ENCODE measurements around the gene ABCA4.

Gene ABCA4

DNA sequence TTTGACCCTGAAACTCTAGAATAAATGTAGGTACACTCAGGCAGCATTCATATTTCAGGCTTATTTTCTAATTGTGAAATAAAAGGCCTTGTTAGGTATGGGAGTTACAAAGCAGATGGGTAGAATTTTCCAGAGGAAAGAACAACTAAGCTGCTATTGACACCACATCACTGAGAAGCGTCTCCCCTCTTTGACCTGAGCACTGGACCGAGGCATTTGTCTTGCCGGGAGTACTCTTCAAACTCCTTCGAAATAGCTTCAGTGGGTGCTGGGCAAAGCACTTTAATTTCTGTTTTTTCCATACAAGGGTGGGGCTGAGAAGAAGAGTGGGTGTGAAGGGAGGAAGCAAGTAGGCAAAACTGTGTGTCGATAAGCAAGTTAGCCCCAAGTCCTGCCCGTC is 36.4 kb downstream of the ABCA4 start:
- no peak for DNase-seq (ENCODE audit: low read depth in 2 of 2, low spot score in 1 of 2)

DNA sequence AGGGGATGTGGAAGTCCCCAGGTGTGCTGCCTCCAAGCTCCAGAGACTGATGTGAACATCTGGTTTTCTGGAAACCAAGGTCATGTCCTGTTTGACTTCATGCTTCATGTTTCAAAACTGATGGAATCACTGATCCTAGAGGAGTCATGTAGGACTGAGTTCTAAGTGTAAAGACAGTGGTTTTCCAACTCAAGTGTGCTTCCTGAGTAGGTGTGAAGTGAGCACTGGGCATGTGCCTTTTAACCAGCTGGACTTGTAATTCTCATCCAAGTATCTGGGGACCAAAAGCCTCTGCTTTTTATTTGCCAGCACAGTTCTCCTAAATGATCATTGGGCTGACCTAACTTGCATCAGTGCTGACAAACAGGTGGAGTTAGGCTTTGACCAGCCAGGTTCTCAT is 36.9 kb downstream of the ABCA4 start:
- DNase-seq (ENCODE audit: low read depth in 2 of 2, low spot score in 1 of 2) = no peak

DNA sequence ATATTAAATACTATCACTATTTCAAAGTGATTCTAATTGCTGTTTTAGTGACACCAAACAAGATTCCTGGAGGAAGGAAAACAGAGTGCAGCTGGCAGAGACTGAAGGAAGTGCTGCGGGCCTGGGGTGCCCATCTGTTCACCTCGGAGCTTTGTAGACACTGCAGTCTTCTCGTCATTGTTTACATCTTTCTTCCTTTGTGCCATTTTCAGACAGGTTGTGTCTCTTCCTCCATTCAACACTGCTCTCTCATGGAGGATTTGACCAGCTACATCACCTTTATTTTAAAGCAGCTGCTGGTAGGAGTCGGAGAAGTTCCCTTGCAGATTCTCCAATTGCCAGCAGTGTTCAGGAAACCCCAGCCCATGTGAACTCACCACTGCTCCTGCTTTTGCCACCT is 37.3 kb downstream of the ABCA4 start:
- DNase-seq (ENCODE audit: low read depth in 2 of 2, low spot score in 1 of 2) = no peak

DNA sequence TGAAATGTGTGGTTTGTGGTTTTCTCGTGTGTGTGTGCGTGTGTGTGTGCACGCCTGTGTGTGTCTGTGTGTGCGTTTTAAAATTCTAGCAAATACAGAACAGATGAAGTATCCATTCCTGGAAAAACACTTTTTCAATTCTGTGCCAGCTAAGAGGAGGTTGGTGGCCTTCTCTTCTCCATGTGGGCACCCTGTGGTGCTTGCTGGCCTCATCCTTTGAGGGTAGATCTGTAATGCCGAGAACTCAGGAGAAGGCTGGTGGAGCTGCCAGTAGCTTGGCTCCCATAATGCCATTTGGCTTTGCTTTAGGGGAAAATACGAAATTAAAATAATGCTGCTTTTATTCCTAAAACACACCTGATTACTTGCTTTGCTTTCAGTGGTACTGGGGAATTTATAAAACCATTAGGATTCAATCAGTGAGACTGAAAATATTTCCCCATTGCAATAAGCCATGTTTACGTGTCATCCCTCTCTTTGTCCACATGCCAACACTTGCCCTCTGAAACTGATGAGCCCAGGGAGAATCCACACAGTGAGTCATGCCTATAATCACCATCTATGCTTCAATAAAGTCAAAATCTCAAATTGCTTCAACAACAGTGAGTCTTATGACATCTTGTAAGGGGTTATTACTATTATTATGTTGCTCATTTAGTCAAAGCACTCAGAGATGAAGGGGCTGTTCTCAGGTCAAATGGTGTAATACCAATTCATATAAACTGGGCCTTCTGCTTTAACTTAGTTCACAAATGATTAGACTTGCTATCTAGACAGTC is 39.2 kb downstream of the ABCA4 start:
- DNase-seq (ENCODE audit: low read depth in 2 of 2, low spot score in 1 of 2) = no peak

DNA sequence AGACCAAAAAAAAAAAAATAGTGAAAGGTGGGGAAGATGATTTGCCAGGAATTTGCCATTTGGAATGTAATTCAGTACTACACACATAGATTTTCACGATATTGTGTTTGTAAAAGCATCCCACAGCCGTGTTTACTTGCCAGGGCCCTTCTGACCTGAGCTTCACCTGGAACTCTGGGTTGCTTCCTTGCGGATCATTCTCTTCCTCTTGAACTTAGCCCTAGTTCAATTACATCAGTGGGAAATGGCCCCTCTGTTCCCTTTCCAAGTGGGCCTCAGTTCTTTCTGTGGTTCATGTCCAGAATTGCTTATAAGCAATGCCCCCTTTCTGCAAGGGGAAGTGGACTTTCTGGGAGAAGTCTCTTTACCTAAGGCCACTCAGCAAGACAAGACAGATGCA is 41.0 kb downstream of the ABCA4 start:
- no peak for DNase-seq (ENCODE audit: low read depth in 2 of 2, low spot score in 1 of 2)

DNA sequence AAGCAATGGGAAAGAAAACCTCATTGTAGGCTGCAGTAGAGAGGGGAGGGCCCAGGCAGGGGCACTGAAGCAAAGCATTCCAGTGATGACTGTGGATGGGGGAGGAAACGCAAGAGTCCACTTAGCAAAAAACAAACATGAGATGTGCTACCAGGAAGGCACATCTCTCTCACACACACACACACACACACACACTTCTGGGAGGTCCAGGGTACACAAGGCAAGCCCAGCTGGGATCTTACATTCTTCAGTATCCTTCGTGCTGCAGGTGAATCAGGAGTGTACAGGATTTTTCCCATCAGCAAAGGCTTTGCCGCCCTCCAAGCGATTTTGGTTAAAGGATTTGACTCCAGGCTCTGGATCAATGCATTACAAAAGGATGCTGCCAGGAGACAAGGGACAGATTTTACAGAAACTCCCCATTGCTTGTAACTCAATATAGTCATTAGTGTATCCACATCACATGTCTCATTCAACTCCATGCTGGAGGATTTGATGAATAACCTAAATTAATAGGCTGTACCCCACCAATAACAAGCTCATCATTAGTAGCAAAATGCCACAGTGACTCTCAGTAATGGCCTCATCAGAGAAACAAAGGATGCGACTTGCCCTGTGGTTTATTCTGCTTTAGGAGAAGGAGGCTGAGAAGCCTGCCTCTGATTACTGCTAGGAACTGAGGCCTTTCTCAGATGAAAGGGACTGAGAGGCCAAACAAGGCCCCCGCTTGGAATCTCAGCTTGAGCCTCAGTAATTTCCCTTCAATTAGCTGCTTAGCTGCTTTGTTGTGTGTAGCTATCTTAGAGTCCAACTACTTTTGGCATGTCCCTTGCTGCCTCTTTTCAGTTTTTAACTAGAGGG is 41.6 kb downstream of the ABCA4 start:
- no peak for DNase-seq (ENCODE audit: low read depth in 2 of 2, low spot score in 1 of 2)

DNA sequence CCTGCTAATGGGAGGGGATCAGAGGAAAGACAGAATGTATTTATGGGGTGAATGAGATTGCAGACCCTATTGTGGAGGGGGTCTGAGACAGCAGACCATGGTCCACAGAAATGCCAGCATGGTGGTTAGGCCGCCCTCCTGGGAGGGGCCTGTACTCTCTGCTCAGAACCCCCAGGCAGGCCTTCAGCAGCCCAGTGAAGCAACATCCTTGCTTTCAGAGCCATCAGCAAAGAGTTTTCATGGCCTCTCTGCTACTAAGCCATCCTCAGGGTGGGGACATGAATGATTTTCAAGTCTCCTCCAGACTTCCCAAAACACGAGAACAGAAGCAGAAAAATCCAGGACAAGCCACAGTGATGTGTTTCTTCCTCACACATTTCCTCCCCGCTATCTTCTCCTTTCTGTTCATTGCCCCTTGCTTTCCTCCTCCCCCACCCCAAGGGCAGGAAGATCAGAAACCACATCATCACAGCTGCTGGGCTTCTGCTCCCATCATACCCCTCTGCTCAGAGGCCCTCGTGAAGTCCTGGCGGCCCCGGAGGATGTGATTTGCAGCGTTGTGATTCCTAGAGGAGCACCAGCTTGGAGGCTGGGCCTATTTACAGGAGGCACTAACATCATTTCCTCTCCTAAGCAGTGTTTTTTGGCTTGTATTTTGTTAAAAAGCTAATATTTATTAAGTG is 48.0 kb downstream of the ABCA4 start:
- no peak for DNase-seq (ENCODE audit: low read depth in 2 of 2, low spot score in 1 of 2)

DNA sequence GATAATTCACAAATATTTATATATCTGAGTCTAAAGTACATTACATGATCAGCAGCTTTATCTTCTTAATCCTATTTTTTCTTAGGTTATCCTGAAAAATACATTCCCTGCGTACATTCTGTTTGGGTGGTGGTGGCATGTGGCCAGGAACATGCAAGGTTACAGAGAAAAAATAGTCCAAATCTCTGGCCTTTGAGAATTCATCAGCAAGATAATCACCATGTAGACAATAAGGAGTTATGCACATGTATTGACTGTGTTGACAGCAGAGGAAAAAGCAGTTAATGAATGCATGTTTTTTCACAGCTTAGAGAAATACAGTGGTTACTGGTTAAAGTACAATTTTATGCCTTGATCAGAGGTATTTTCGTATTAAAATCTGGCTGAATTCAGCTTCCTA is 49.0 kb downstream of the ABCA4 start:
- DNase-seq (ENCODE audit: low read depth in 2 of 2, low spot score in 1 of 2) = no peak

DNA sequence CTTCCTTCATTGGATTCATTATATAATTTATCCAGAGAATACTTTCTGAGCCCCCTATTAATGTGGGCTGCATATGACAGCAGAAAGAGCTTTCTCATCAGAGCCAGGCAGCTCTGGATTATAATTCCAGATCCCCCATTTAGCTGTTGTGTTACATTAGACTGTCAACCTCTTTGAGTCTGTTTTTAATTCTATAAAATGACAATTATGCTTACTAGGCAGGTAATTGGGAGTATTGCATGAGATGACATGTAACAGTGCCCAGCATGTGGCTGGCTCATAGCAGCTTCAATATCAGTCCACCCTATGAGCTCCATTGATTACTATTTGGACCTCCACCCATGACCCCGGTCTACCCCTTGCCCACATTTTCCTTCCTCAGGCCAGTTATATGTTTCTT is 49.6 kb downstream of the ABCA4 start:
- DNase-seq (ENCODE audit: low read depth in 2 of 2, low spot score in 1 of 2) = no peak

DNA sequence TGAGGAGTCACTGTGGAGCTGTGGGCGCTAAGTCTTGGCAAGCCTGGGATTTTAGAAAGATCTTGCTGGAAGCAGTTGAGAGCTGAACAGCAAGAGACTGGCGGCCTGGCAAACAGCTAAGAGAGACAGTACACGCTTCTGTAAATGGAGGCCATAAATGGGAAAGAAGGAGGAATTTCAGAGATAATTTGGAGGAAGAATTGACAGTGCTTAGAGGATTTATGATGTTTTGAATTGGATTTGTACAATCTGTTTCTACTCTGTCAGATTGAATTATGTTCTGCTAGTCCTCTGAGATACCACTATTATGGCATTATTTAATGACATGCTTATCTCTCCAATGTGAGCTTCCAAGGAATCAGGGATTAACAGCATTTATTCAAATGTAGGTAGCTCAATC is 50.1 kb downstream of the ABCA4 start:
- no peak for DNase-seq (ENCODE audit: low read depth in 2 of 2, low spot score in 1 of 2)

DNA sequence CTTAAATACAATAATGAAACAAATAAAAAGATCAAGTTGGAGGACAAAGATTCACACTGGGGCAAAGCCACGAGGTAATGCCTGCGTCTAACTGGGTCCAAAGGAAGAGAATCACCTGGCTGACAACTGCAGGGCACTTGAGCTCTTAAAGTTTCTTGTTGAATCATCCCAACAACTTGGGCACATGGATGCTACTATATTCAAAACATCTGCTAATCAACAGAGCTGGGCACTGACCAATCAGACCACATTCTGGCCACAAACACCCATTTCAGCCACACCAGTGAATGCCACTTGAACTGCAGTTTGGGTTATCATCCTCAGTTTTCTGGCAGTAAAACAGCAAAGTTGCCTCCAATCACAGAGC is 51.0 kb downstream of the ABCA4 start:
- no peak for DNase-seq (ENCODE audit: low read depth in 2 of 2, low spot score in 1 of 2)

DNA sequence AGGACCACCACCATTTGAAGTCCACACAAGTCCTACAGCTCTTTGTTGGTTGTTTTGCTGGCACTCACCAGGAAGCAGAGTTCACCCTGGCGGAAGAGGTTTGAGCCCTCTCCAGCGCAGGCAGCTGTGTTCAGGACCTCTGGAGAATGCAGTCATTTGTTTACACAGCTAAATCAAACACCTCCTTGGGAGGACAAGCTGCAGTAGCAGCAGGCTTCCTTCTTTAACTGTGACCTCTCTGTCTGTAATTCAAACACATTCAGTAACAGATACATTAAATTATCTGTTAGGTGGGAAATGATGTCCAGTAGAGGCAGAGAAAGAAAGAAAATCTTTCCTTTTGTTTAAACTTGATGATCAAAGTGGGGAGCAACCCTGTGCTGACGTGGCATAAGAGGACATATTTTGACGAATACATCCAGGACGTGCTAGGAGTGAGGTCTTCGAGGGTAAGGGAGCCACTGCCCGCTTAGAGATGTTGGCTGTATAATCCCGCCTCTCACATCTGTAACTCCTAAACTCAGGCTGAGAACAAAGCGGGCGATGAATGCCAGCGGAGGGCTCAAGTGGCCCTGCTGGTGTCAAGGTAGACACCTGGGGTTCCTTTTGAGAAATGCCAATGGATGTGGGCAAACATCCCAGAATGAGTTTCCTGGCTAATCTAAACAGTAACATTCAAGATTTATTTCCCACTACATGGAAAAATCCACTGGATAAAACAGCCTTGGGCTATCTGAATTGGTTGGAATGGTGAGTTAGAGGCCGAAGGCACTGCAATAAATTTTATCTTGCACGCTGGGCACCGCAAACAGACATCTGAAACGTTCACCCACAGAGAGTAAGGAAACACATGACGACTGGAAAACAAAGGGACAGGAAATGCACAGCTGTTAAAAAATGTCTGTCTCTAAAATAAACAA is 51.7 kb downstream of the ABCA4 start:
- no peak for DNase-seq (ENCODE audit: low read depth in 2 of 2, low spot score in 1 of 2)

DNA sequence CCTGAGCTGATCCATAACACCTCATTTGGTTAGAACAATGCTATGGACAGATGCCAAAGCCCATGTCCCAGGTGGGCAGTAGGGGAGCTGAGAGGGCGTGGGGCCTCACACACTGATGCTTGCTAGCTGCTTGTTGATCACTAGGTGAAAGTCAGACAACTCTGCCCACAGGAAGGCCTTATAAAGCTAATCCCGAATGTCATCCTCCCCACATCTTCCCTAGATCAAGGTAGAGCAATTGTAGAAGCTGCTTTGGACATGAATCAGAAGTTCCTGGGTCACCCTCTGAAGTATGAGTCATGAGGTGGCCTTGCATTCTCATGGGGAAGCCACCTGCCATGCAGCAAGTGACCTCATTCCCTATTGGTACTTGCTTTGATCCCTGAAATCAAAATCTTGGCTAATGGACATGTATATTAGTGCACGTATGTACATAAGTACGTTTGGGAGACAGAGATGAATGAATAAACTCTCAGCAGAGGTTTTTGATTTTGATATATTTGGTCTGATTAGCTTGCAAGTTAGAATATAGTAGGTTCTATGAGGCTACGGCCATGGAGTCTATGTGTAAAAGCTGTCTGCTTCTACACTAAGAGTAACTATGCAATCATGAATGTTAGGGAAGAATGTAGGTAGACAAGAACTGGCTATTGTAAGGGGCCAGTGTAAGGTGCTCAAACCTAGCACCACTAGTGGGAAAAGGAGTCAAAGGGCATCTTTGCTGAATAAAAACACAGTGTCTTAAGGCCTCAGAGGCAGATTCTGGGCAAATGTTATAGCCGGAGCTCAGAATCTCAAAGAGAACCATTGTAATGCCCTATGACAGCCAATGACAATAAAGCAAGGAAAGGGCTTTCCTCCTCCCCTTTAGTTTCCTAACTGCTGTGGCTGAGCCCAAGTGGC is 52.6 kb downstream of the ABCA4 start:
- no peak for DNase-seq (ENCODE audit: low read depth in 2 of 2, low spot score in 1 of 2)

DNA sequence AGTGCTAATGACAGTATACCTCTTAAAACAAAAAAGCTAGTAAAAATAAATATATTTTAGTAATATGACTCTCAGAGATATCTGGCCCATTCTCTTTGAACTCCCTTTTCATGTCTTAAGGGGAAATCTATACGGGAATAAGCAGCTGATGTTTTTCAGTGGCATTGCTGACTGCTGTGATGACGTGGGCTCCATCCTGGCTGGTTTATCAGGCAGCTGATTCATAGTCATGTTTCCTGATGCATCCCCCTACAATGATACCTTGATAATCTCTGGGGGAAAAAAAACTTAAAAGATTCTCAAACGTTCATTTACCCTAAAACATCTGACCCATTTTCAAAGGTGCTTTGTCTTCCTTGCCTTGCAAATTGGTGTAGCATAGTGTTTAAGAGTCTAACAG is 53.8 kb downstream of the ABCA4 start:
- DNase-seq (ENCODE audit: low read depth in 2 of 2, low spot score in 1 of 2) = no peak

DNA sequence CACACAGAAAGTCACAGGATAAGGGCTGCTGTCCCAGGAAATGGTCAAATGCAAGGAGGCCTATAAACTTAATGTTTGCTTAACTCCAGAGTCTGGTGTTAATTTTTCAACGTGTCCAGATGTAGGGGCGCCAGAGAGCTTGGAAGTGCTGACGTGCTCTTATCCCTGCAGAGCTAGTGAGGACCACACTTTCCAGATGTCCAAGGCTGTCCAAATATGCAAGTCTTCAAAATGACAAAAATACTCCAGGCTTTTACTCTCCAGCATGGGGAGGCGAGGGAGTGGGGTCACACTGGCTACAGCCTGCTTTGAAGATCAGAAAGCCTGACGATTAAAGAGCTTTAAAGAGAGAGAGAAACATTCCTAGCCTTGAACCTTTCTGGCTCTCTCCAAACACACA is 57.6 kb downstream of the ABCA4 start:
- no peak for DNase-seq (ENCODE audit: low read depth in 2 of 2, low spot score in 1 of 2)

DNA sequence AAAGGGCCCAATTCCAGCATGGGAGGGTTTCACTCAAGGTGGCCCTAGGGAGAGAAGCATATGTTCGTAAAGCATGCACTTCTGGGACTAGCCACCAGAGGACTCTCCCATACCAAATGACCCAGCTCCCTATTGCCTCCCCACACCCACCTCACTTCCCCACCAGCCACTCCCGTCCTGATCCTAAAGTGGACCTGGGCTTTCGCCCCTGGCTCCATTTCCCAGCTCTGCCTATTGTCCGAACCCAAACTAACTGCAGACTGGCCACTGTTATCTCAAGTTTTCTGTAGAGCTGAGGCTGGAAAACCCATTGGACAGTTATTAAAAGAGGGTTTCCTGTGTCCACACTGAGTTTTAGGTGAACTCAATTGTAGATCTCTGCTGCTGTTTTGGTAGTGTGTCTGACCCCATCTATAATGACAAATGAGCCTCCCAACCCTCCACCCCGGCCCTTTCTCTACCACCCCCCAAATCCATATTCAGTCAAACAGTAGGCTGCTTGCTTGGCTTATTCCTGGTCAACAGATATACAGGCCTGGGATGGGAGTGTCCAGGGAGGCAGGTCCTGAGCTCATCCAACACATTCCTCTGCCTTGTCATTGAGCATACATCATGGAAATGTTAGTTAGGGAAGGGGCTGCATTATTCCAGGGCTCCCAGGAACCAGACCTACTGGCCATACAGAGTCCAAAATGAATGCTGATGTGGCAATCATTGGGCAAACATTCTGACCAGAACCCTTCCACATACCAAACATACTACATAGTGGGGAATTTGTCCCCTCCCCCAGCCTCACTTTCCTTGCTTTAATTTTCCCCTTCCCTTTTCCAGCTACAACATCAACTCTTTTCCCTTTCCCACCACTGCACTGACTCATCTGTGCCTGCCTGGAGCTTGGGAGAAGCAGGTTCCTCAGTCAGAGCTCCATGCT is 59.2 kb downstream of the ABCA4 start:
- no peak for DNase-seq (ENCODE audit: low read depth in 2 of 2, low spot score in 1 of 2)

DNA sequence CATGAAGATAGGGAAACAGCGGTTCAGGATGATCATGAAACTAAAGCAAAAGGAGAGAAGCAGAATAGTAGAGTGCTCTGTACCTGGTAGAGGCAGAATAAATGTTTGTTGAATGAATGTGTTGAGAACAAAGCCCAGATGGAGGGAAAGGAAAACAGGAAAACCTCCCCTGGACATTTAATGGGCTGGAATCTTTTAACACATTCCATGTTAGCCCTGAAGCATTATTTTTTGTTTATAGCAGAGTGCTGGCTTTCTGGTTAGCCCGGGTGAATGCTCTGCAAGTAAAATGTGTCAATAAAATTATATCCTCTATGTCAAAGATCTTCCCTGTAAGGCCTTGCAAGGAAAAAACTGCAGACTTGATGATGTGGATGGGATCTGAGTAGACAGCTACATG is 60.2 kb downstream of the ABCA4 start:
- no peak for DNase-seq (ENCODE audit: low read depth in 2 of 2, low spot score in 1 of 2)

DNA sequence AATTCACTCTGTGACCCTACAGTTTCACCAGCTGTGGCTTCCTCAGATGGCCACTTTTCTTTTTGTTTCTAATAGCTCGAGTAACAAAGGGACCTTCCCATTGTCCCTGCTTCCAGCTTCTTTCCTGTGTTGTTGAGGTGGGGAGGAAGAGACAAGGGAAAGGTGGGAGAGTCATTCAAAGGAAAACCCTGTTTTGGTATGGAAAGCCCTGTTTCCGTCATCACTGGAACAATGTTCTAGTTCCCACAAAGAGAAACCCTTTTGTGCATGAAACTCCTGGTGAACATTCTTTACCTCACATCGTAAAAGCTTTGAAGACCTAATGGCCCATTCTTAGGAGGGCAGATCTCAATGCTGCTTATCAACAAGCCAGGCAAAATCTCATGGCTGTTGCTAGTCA is 62.2 kb downstream of the ABCA4 start:
- DNase-seq (ENCODE audit: low read depth in 2 of 2, low spot score in 1 of 2) = no peak

DNA sequence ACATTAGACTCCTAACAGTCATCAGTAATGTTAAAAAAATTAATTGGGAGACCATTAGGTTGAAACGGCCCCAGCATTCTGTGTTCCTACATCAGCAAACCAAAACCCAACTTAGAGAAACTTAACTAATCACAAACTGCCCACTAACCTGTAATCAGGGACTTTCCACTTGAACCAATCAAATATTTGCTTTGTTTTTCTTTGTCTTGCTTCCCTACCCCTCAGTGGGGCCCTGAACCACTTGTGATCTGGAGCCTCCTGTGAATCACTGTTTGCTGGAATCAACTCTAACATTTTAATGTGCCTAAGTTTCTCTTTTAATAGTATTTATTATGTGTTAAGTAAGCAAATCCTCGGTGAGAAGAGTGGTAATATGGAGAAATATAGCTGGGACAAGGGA is 64.0 kb downstream of the ABCA4 start:
- no peak for DNase-seq (ENCODE audit: low read depth in 2 of 2, low spot score in 1 of 2)
